ENCODE measurements around the gene PLA2G4A.

PLA2G4A gene

GRCh38 chr1:186828611-186829454 lies at the start of gene PLA2G4A:
TSS of gene PLA2G4A (plus strand) at chr1:186828949. CDS start at chr1:186854355, 25,406 bp downstream.
- peak; percentile 23 for DNase-seq

- no peak for DNase-seq
Observed at GRCh38 chr1:186780076-186780475, 48.7 kb upstream of the PLA2G4A start.

- no peak for DNase-seq
Observed at GRCh38 chr1:186781730-186782129, 47.0 kb upstream of the PLA2G4A start.

- no peak for DNase-seq
Observed at GRCh38 chr1:186782791-186783190, 46.0 kb upstream of the PLA2G4A start.

GRCh38 chr1:186783193-186783592 lies 45.6 kb upstream of the PLA2G4A start:
- no peak for DNase-seq

- no peak for DNase-seq
Observed at GRCh38 chr1:186785503-186785902, 43.2 kb upstream of the PLA2G4A start.

- no peak for DNase-seq
Observed at GRCh38 chr1:186790101-186790500, 38.6 kb upstream of the PLA2G4A start.

- DNase-seq: no peak
Observed at GRCh38 chr1:186792870-186793581, 35.7 kb upstream of the PLA2G4A start.

GRCh38 chr1:186793582-186793927 lies 35.2 kb upstream of the PLA2G4A start:
- no peak for DNase-seq

- DNase-seq: no peak
Observed at GRCh38 chr1:186798960-186799688, 29.6 kb upstream of the PLA2G4A start.

GRCh38 chr1:186799689-186800054 lies 29.1 kb upstream of the PLA2G4A start:
- no peak for DNase-seq

- DNase-seq: no peak
Observed at GRCh38 chr1:186802388-186802787, 26.4 kb upstream of the PLA2G4A start.

- no peak for DNase-seq
Observed at GRCh38 chr1:186804679-186805078, 24.1 kb upstream of the PLA2G4A start.

- DNase-seq: no peak
Observed at GRCh38 chr1:186806477-186806876, 22.3 kb upstream of the PLA2G4A start.

- DNase-seq: no peak
Observed at GRCh38 chr1:186807163-186807562, 21.6 kb upstream of the PLA2G4A start.

GRCh38 chr1:186811892-186812291 lies 16.9 kb upstream of the PLA2G4A start:
- no peak for DNase-seq

GRCh38 chr1:186812570-186812969 lies 16.2 kb upstream of the PLA2G4A start:
- no peak for DNase-seq

- no peak for DNase-seq
Observed at GRCh38 chr1:186813420-186813819, 15.3 kb upstream of the PLA2G4A start.

GRCh38 chr1:186819126-186819525 lies 9.6 kb upstream of the PLA2G4A start:
- no peak for DNase-seq

GRCh38 chr1:186819563-186819962 lies 9.2 kb upstream of the PLA2G4A start:
- no peak for DNase-seq

GRCh38 chr1:186829686-186830587 lies 1.2 kb downstream of the PLA2G4A start:
- no peak for DNase-seq

- no peak for DNase-seq
Observed at GRCh38 chr1:186831168-186831567, 2.4 kb downstream of the PLA2G4A start.
